WI38 (cell line): ENCODE data around the gene SUPT6H.
A peak's percentile ranks its signal among the peaks of the same experiment; 100 is the strongest.

Source experiments
- H3K4me3 ChIP-seq: 2 replicates; pipeline ENCODE4 v1.5.1; 2011; ENCODE audit warnings: low read depth, mild to moderate bottlenecking, control low read depth, low read length
- CTCF ChIP-seq: IDR thresholded peaks from 2 replicates; pipeline ENCODE4 v1.5.1; 2012; ENCODE audit warnings: low read depth, mild to moderate bottlenecking, control low read depth, low read length

The SUPT6H gene

DNA sequence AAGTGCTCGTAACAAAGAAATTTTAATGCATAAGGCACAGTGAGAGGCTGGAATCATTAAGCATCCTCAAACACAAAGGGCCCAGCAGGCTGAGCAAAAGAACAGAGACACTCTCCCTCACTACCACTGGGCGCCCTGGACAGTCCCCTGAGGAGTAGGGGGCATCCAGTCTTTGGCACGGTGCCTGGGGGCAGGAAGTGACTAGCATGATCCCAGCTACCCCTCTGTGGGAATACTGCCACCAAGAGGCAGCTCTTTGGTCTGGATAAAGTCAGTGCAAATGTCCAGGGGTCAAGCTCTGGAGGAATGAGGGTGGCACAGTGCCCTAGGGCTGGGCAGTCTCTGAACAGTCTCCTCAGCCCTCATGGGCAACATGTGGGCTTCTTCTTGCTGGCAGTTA is 52.3 kb downstream of the SUPT6H start:
- H3K4me3 ChIP-seq = no peak overlapping the region
- TF ChIP-seq CTCF = no peak

DNA sequence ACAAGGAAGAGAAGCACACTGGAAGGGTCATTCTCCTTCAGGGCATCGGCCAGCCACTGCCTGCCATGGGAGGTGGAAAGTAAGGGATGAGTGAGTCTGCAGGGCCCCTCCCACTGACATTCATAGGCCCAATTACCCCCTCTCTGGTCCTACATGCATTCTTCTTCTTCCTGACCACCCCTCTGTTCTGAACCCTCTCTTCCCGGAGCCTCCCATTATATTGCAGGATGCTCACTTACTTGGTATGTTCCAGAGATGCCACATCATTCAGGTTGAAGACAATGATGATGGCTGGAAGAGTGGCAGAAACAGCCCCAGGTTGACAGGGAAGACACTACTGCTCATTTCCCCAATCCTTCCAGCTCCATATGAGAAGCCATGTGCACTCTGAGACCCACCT is 53.2 kb downstream of the SUPT6H start:
- H3K4me3 ChIP-seq = peak overlapping the region; percentile 93
- no peak for TF ChIP-seq CTCF

DNA sequence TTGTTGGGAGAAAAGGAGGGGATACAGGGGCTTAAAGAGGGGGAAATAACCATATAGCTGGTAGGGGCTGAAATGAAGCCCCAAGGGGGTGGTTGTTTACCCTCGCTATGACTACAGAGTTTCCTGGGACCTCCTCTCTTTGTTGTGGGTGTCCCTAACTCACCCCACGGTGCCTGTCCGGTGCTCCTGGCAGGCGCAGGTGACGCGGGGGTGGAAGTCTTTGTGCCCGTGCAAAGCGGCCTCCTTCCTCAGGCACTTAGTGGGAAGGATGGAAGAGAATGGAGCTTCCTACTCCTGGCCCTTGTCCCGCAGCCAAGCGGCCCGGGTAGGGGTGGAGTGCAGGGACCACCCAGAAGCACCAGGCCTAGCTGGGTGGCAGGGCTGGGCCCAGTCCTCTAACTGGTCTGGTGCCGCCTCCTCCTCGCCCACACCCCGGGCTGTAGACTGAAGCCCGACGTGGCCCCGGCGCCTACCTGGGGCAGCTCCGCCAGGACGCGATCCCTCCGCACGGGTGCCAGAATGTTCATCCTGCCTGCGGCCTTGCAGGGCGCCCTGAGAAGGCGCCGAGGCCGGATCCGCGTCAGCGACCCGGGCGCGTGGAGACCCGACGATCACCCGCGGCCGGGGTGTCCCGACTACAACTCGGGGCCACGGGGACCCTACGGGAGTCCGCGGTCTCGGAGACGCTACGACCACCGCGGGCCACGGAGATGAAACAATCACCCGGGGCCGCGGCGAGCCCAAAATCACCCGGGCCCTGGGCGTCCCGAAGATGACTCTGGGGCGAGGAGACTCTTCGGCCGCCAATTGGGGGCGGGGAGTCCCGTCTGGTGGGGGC is 55.0 kb downstream of the SUPT6H start:
- TF ChIP-seq CTCF = no peak
- peak overlapping the region; percentile 93 for H3K4me3 ChIP-seq

DNA sequence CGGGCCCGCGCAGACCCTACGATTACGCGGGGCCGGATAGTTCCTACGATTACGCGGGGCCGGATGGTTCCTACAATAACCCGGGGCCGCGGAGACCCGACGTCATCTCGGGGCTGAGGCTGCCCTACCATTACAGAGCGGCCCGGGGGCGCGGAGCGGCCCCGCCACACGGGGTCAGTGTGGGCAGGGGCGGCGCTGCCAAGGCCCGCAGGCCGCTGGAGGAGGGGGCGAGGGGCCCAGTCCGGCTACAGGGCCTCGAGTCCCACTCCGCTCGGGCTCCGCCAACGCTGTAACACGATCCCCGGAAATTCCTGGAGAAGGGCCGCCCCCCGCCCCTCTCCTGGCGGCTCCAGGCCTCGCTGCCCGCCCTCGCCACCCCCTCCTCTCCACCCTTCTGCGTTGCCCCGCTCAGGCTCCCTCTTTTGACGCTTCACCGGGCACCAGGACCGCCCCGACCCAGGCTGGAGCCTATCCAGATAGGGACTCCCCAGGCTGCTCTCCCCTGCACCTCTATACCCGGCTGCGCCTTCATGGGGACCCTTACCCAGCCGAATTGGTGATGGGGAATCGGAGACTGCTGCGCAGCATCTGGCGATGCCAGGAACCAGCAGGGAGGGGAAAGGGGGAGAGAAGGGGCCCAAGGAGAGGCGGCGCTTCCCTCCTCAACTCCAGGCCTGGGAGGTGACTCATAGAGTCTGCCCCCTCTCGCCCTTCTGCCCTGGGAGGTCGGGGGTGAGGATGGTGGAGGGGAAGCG is 55.8 kb downstream of the SUPT6H start, which contains the start of gene RAB34:
TSS of gene RAB34 (minus strand) at position 291 of the 755 bp plus-strand sequence. CDS start 602 bp downstream, outside the sequence.
- H3K4me3 ChIP-seq = peak within 1 kb of the TSS; percentile 93
- peak; percentile 15; the same call in 1 of the 2 replicates for TF ChIP-seq CTCF

GRCh38 chr17:28718333-28719020 is 56.5 kb downstream of the SUPT6H start:
- peak overlapping the region; percentile 93 for H3K4me3 ChIP-seq
- no peak for TF ChIP-seq CTCF

GRCh38 chr17:28719021-28719433 is 57.0 kb downstream of the SUPT6H start:
- peak overlapping the region; percentile 98 for H3K4me3 ChIP-seq
- no peak for TF ChIP-seq CTCF
